ENCODE data around the gene C11orf98. TPM values are rescaled to one million over a fixed set of nuclear protein-coding genes. Genes with fewer than 3 reads are reported as not detected.

The C11orf98 gene
- polyA plus RNA-seq, 1 experiment: 38.8 TPM

- Histone ChIP-seq H3K4me3 (ENCODE audit: low read depth, low read length) (peak overlapping the region; percentile 1; the same call in 1 of the 2 replicates), H3K27me3 (ENCODE audit: control insufficient read depth, insufficient read depth, low read length) (no peaks in the 10 kb centered on the region), H3K27ac (ENCODE audit: low read depth, low read length) (no peak overlapping the region), H3K9me3 (ENCODE audit: control insufficient read depth, insufficient read depth, low read length) (no peaks in the 10 kb centered on the region)
- TF ChIP-seq, protein P1, sequence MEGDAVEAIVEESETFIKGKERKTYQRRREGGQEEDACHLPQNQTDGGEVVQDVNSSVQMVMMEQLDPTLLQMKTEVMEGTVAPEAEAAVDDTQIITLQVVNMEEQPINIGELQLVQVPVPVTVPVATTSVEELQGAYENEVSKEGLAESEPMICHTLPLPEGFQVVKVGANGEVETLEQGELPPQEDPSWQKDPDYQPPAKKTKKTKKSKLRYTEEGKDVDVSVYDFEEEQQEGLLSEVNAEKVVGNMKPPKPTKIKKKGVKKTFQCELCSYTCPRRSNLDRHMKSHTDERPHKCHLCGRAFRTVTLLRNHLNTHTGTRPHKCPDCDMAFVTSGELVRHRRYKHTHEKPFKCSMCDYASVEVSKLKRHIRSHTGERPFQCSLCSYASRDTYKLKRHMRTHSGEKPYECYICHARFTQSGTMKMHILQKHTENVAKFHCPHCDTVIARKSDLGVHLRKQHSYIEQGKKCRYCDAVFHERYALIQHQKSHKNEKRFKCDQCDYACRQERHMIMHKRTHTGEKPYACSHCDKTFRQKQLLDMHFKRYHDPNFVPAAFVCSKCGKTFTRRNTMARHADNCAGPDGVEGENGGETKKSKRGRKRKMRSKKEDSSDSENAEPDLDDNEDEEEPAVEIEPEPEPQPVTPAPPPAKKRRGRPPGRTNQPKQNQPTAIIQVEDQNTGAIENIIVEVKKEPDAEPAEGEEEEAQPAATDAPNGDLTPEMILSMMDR (IDR thresholded peaks at IDR 0.05; ENCODE audit: low read depth, low read length): no peak
- ChIA-PET CTCF (no interaction called here), POLR2A (interaction anchor here (3.4 kb wide), 1 partner anchor 22 kb away, joined by 35 read pairs; the partner anchor contains the start of genes C11orf98 and CSKMT)
- DNase-seq (ENCODE audit: low read depth, low spot score): no peak
These were observed 22.7 kb upstream of the C11orf98 start for GRCh38 chr11:62687508-62688396.

GRCh38 chr11:62682518-62682917 is 17.5 kb upstream of the C11orf98 start:
- TF ChIP-seq, protein P1 (IDR thresholded peaks at IDR 0.05; ENCODE audit: low read depth, low read length): no peak
- ChIA-PET CTCF (interaction anchor here (1.4 kb wide), 1 partner anchor 11 kb away, joined by 4 read pairs; no protein-coding TSS in a partner anchor), POLR2A (no interaction called here)
- H3K4me3 ChIP-seq (ENCODE audit: low read depth, low read length): no peak overlapping the region
- H3K27me3 ChIP-seq (ENCODE audit: control insufficient read depth, insufficient read depth, low read length): no peaks in the 10 kb centered on the region
- H3K27ac ChIP-seq (ENCODE audit: low read depth, low read length): no peak overlapping the region
- no peak for DNase-seq (ENCODE audit: low read depth, low spot score)
- H3K9me3 ChIP-seq (ENCODE audit: control insufficient read depth, insufficient read depth, low read length): peaks cover 4% of the 10 kb centered on the region; the same call in 1 of the 2 replicates

DNA sequence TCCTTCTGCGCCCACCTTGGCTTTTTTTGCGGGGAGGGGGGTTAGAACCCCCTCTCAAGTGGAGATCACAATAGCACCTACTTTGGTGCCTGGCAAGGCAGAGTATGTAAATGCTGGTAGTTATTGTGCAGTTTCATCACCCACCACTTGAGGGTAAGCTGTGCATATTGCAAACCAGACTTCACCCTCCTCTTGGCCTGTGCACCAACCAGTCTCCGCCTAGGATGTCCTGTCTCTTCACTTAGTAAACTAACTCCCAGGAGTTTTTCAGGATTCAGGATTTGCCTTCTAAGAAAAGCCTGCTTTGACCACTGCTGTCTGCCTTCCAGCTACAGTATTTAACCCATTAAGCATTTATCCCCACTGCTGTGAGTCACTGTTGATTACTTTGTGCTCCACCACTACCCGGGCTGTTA is 15.8 kb upstream of the C11orf98 start:
- DNase-seq (ENCODE audit: low read depth, low spot score): peak; percentile 72
- no peaks in the 10 kb centered on the region for H3K27me3 ChIP-seq (ENCODE audit: control insufficient read depth, insufficient read depth, low read length)
- POLR2A ChIA-PET: interaction anchor here (0.5 to 4.0 kb wide), 13 partner anchors 9 to 175 kb away, joined by 3 to 70 read pairs (median 5); partner anchors contain the start of genes B3GAT3, C11orf98, CSKMT and HNRNPUL2
- CTCF ChIA-PET: interaction anchor here (0.5 to 3.2 kb wide), 21 partner anchors 9 to 496 kb away, joined by 3 to 36 read pairs (median 3); partner anchors contain the start of genes LBHD1, LRRN4CL, UQCC3 and ZBTB3
- H3K4me3 ChIP-seq (ENCODE audit: low read depth, low read length): no peak overlapping the region
- TF ChIP-seq, protein P1 (IDR thresholded peaks at IDR 0.05; ENCODE audit: low read depth, low read length): peak; percentile 72
- H3K27ac ChIP-seq (ENCODE audit: low read depth, low read length): peak overlapping the region; percentile 43
- H3K9me3 ChIP-seq (ENCODE audit: control insufficient read depth, insufficient read depth, low read length): peaks cover 4% of the 10 kb centered on the region; the same call in 1 of the 2 replicates

DNA sequence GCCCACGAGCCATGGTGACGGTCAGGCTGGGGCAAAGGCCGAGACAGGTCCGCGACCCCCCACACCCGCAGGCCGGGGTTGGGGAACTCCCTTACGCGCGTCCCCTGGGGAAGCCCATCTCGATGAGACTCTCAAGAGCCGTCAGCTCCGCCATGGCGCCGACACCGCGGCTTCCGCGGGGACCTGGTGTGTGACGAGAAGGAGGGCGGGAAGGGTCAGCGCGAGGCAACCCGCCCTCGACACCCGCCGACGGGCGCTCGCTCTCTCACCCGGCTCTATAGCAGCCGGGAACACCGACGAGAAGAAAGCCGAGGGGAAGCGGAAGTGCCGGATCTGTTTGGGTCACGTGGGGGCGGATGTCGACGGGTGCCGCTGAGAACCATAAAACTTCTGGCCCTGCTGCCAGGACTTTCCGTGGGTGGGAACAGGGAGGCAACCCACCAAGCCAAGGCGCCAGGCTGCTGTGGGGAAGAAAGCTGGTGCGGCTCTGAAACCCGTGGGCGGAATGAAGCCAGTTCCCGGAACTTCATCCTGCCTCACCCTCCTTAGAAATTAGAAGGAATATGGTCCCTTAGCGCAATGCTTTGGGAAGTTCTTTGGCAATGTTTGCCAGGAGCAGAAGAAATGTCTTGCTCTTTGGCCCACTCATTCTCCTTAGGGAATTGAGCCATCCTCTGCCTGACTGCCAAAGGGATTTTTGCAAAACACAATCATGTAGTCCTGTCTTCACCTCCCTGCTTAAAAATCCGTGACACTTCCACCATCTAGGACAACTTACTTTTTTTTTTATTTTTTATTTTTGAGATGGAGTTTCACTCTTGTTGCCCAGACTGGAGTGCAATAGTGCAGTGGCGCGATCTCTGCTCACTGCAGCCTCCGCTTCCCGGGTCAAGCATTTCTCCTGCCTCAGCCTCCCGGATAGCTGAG is 14.0 kb upstream of the C11orf98 start, which contains the start of gene UBXN1:
UBXN1 (minus strand) TSS at position 304 of the 927 bp plus-strand sequence; CDS start at position 154, 150 bp downstream.
- peak; percentile 66 for DNase-seq (ENCODE audit: low read depth, low spot score)
- ChIA-PET CTCF (interaction anchor here (1.1 to 3.2 kb wide), 3 partner anchors 7 to 108 kb away, joined by 3 to 36 read pairs (median 13); partner anchors contain the start of genes LBHD1 and UQCC3), POLR2A (interaction anchor here (0.6 to 4.0 kb wide), 9 partner anchors 9 to 133 kb away, joined by 3 to 70 read pairs (median 3); partner anchors contain the start of genes B3GAT3, C11orf98, CSKMT and INTS5)
- no peaks in the 10 kb centered on the region for H3K27me3 ChIP-seq (ENCODE audit: control insufficient read depth, insufficient read depth, low read length)
- TF ChIP-seq, protein P1 (IDR thresholded peaks at IDR 0.05; ENCODE audit: low read depth, low read length): no peak
- peak within 1 kb of the TSS; percentile 98 for H3K4me3 ChIP-seq (ENCODE audit: low read depth, low read length)
- peak within 1 kb of the TSS; percentile 80 for H3K27ac ChIP-seq (ENCODE audit: low read depth, low read length)
- H3K9me3 ChIP-seq (ENCODE audit: control insufficient read depth, insufficient read depth, low read length): peaks cover 4% of the 10 kb centered on the region; the same call in 1 of the 2 replicates

Measured in AG04450 (cell line).